Stimulated activated CD8-positive, alpha-beta memory T cell treated with anti-CD3 and anti-CD28 coated beads, Interleukin-12 subunit alpha, Interleukin-12 subunit beta, amount 100 ng/mL, for 1 hour (primary cell): ENCODE results near the gene CD72.
"Not testable (repeated sequence)": the region's sequence is repeated elsewhere in the genome, so short reads cannot be mapped to it uniquely, and the experiment has no call there.

Experiments used
- DNase-seq: peaks from one replicate; pipeline ENCODE4 v3.0.0-alpha.2; 2020; ENCODE audit warnings: low read depth

The CD72 gene

GRCh38 chr9:35588506-35588905 lies 29.7 kb downstream of the CD72 start:
- DNase-seq: not testable (repeated sequence)

- DNase-seq: not testable (repeated sequence)
Measured at GRCh38 chr9:35584681-35585080, 33.5 kb downstream of the CD72 start.

DNA sequence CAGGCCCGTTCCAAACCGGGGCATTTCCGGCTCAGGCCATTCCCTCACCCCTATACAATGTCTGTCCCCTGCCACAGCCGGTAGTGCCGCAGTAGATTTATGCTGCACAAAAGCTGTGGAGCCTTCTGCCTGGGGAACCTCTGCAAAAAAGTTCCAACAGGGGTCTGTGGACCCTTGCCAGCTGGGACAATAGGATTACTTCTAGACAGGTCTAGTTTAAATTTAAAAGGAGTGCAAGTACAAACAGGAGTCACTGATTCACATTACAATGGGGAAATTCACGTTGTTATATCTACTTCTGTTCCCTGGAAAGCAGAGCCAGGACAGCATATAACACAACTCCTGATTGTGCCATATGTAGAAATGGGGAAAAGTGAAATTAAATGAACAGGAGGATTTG lies 34.7 kb downstream of the CD72 start:
- not testable (repeated sequence) for DNase-seq

GRCh38 chr9:35579659-35580227 lies 38.5 kb downstream of the CD72 start:
- DNase-seq: not testable (repeated sequence)

DNA sequence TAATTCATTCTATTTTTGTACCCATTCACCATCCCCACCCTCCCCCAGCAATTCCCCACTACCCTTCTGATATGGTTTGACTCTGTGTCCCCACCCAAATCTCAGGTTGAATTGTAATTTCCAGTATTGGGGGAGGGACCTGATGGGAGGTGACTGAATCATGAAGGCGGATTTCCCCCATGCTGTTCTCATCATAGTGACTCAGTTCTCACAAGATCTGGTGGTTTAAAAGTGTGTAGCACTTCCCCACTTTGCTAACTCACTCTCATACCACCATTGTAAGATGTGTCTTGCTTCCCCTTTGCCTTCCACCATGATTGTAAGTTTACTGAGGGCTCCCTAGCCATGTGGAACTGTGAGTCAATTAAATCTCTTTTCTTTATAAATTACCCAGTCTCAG lies 39.1 kb downstream of the CD72 start:
- no peak for DNase-seq

GRCh38 chr9:35577486-35577885 lies 40.7 kb downstream of the CD72 start:
- no peak for DNase-seq

DNA sequence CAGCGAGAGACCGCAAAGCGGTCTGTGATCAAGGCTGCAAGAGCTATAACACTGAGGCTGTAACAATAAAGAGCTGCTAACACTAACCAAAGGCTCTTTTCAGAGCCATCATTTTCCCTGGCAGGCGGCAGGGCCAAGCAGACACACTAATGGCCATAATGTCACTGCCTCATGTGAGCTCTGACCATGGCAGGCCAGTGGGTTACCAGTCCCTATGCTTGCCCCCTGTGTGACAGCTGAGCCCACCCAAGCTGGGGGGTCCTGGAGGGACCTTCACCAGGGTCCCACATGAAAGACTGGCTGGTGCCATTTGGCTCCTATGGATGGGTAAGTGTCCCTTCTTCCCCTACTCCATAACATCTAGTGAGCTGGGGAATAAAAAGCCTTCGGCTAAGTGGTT lies 42.7 kb downstream of the CD72 start:
- DNase-seq: no peak

DNA sequence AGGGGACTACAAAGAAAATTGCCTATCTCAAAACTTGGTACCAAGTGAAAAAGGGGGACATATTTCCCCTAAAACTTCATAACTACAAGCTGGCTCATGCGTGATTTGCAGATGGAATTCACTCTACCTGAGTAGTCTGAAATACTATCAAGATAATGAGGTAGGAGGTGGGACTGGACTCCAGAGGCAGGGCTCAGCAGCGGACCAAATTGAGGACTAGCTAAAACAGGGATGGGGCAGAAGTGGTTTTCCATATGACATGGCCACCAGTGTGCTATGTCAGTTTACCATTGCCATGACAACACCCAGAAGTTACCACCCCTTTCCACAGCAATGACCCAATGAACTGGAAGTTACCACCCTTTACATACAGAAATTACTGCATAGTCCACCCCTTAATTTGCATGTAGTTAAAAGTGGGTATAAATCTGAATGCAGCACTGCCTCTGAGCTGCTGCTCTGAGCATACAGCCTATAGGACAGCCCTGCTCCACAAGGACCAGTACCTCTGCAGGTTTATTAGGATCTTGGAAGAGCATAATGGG lies 43.6 kb downstream of the CD72 start:
- no peak for DNase-seq

- no peak for DNase-seq
Measured at GRCh38 chr9:35570709-35571504, 47.3 kb downstream of the CD72 start.

DNA sequence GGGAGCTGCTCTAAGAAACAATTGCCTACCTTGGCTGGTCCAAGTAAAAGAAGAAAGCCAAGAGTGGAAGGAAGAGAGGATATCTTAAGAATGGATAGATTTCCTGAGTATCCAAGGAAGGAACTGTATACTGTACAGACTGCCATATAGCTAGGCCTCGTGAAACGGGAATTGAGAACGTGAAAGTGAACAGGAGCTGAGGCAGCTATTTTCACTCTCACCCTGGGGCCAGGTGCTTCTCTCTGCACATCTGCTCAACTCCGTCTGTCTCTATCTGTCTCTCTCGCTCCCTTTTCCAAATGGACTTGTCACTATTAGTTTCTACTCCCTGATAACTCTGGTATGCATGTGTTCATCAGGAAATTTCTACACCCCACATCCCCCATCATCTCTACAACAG lies 49.0 kb downstream of the CD72 start:
- no peak for DNase-seq

- DNase-seq: no peak
Measured at GRCh38 chr9:35568196-35568595, 50.0 kb downstream of the CD72 start.

GRCh38 chr9:35566417-35566816 lies 51.8 kb downstream of the CD72 start:
- no peak for DNase-seq

DNA sequence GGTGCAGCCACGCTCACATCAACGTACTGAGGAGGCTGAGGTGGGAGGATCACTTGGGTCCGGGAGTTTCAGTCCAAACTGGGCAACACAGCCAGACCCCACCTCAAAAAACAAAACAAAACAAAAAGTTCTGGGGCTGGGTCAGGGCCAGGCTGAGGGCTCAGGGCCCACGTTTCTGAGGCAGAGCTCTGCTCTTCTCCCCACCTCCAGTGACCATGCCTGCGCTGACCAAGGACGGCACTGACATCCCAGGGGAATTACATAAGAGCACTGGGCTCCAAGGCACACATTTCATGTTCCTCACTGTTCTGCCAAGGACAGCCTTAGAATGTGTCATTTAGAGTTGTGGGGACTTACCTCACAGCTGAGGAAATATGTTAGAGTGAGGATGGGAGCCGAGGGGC lies 53.6 kb downstream of the CD72 start:
- DNase-seq: no peak

- DNase-seq: no peak
Measured at GRCh38 chr9:35563791-35564197, 54.4 kb downstream of the CD72 start.

DNA sequence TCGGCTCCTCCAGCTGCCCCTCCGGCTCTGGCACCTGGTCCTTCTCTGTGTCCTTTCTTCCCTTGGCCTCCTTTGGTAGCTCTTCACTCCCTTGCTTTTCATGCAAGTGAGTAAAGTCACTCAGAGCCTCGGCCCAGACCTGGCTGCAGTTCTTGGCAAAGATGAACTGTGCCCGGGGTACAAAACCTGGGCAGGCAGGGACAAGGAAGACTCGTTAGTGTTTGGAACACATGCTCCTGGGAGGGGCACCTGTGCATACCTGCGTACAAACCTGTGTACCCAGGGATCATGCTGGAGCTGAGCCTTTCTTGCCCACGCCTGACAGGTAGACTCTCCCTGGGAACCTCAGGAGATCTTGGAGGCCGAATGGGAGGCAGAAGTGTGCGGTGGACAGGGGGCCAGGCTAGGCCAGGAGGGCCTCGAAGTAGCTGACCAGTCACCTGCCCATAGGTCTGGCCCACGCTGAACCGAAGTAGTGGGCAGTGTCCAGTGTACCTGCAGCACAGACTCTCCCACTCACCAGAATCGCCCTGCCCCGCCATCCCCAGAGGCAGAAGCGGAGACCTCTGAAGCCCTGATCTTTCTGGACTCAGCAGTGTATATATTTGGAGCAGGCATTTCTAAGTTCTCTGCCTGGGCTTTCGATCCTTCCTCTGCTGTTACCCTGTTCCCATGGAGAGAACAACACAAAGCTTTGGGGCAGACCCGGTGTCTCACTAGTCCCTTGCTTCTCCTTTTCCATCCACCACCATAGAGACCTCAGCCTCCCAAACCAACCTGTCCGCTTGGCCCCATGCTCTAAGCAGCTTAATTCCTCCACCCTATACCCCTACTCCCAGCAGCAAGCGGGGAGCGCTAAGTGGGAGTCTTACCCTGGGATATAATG lies 55.1 kb downstream of the CD72 start:
- DNase-seq: no peak

- DNase-seq: no peak
Measured at GRCh38 chr9:35561468-35562261, 56.5 kb downstream of the CD72 start.

DNA sequence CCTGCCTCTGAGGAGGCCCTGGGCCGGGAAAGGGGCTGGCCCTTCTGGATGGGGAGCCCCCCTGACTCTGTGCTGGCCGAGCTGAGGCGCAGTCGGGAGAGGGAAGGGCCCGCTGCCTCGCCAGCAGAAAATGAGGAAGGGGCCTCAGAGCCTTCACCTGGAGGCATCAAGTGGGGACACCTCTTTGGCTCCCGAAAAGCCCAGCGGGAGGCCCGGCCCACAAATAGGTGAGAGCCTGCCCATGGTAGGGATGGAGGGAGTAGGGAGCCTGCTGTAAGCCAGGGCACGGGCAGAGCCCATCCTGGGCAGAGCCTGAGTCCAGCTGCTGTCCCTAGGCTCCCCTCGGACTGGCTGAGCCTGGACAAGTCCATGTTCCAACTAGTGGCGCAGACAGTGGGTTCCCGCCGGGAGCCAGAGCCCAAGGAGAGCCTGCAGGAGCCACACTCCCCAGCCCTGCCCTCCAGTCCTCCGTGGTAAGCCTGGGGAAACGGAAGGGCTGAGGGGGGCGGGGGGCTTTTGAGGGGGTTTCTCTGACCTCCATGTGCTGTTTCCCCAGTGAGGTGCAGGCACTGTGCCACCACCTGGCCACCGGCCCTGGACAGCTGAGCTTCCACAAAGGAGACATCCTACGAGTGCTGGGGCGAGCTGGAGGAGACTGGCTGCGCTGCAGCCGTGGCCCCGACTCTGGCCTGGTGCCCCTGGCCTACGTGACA lies 57.4 kb downstream of the CD72 start:
- DNase-seq: no peak
